ENCODE measurements around the gene ACR. TPM values are rescaled to one million over a fixed set of nuclear protein-coding genes. Genes with fewer than 3 reads are reported as not detected.

ACR gene
- total RNA-seq, 1 experiment from 2014 or later, result 0.21 TPM

DNA sequence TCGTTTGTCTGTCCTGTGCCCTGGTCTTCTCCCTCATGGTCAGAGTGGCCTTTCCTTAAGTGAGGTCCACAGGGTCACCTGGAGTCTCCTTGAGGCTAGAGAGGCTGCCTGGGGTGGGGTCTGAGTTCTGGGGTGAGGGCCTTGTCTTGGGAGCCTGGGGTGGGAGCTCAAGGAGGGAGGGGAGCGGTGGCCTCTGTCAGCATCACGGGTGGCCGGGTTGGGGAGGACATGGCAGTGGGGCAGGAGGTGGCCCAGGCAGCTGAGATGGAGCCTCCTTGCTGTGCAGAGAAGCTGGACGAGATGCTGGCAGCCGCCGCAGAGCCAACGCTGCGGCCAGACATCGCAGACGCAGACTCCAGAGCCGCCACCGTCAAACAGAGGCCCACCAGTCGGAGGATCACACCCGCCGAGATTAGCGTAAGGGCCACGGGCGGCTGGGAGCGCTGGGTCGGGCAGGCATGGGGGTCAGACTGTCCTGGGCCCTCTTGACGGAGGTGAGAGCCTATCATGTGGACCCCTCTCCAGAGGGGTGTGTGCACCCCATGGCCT lies 23.3 kb upstream of the ACR start:
- intact Hi-C loops (cut with micrococcal nuclease; ENCODE audit: unreplicated experiment) (no loop called here), in situ Hi-C loops (cut with HindIII; ENCODE audit: low pct_unique_long_range_greater_than_20kb, low sequenced_read_pairs) (no loop called here)
- no peak for TF ChIP-seq TCF7L2 (IDR thresholded peaks at IDR 0.05; ENCODE audit: low read depth, low read length)
- no peak for TF ChIP-seq CTCF (IDR thresholded peaks at IDR 0.05)
- no peak for TF ChIP-seq SIN3A (IDR thresholded peaks at IDR 0.05; ENCODE audit: borderline replicate concordance, insufficient read depth, low read depth, low read length)
- TF ChIP-seq, protein P1, sequence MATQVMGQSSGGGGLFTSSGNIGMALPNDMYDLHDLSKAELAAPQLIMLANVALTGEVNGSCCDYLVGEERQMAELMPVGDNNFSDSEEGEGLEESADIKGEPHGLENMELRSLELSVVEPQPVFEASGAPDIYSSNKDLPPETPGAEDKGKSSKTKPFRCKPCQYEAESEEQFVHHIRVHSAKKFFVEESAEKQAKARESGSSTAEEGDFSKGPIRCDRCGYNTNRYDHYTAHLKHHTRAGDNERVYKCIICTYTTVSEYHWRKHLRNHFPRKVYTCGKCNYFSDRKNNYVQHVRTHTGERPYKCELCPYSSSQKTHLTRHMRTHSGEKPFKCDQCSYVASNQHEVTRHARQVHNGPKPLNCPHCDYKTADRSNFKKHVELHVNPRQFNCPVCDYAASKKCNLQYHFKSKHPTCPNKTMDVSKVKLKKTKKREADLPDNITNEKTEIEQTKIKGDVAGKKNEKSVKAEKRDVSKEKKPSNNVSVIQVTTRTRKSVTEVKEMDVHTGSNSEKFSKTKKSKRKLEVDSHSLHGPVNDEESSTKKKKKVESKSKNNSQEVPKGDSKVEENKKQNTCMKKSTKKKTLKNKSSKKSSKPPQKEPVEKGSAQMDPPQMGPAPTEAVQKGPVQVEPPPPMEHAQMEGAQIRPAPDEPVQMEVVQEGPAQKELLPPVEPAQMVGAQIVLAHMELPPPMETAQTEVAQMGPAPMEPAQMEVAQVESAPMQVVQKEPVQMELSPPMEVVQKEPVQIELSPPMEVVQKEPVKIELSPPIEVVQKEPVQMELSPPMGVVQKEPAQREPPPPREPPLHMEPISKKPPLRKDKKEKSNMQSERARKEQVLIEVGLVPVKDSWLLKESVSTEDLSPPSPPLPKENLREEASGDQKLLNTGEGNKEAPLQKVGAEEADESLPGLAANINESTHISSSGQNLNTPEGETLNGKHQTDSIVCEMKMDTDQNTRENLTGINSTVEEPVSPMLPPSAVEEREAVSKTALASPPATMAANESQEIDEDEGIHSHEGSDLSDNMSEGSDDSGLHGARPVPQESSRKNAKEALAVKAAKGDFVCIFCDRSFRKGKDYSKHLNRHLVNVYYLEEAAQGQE (IDR thresholded peaks at IDR 0.05; ENCODE audit: insufficient read depth in 1 of 2, low read depth in 2 of 2, low read length in 1 of 2), result no peak
- no peak for TF ChIP-seq POLR2AphosphoS5 (IDR thresholded peaks at IDR 0.05; ENCODE audit: low read depth, low read length)
- Histone ChIP-seq H3K36me3 (ENCODE audit: control insufficient read depth, insufficient read depth, low read length) (no peaks in the 10 kb centered on the region), H3K9me3 (ENCODE audit: control insufficient read depth, insufficient read depth, low read depth, low read length) (no peaks in the 10 kb centered on the region), H3K27me3 (ENCODE audit: control insufficient read depth, insufficient read depth, low read length) (no peaks in the 10 kb centered on the region), H3K27ac (ENCODE audit: low read length) (no peak overlapping the region), H3K4me3 (ENCODE audit: low read depth in 2 of 2, low read length in 2 of 2) (no peak overlapping the region), H3K4me1 (ENCODE audit: control insufficient read depth, insufficient read depth, low read length) (no peaks in the 10 kb centered on the region)
- ChIA-PET CTCF (no interaction called here), POLR2A (interaction anchor here (0.6 kb wide), 1 partner anchor 78 kb away, joined by 14 read pairs; no protein-coding TSS in a partner anchor)
- no TSS peak for BruUV-seq (replicated peaks)
- ATAC-seq (no peak), DNase-seq (ENCODE audit: low read depth, low spot score) (no peak)

GRCh38 chr22:50715250-50715649 lies 22.8 kb upstream of the ACR start:
- no peaks in the 10 kb centered on the region for H3K4me1 ChIP-seq (ENCODE audit: control insufficient read depth, insufficient read depth, low read length)
- POLR2A ChIA-PET, result interaction anchor here (0.6 kb wide), 1 partner anchor 78 kb away, joined by 14 read pairs; no protein-coding TSS in a partner anchor
- no peak for ATAC-seq
- no peak for DNase-seq (ENCODE audit: low read depth, low spot score)
- no peaks in the 10 kb centered on the region for H3K36me3 ChIP-seq (ENCODE audit: control insufficient read depth, insufficient read depth, low read length)
- H3K27me3 ChIP-seq (ENCODE audit: control insufficient read depth, insufficient read depth, low read length), result no peaks in the 10 kb centered on the region
- no peak overlapping the region for H3K27ac ChIP-seq (ENCODE audit: low read length)
- H3K9me3 ChIP-seq (ENCODE audit: control insufficient read depth, insufficient read depth, low read depth, low read length), result no peaks in the 10 kb centered on the region
- BruUV-seq (replicated peaks), result no TSS peak
- CTCF ChIA-PET, result no interaction called here
- no peak overlapping the region for H3K4me3 ChIP-seq (ENCODE audit: low read depth in 2 of 2, low read length in 2 of 2)
- intact Hi-C loops (cut with micrococcal nuclease; ENCODE audit: unreplicated experiment), result no loop called here
- TF ChIP-seq, protein P1 (IDR thresholded peaks at IDR 0.05; ENCODE audit: insufficient read depth in 1 of 2, low read depth in 2 of 2, low read length in 1 of 2), result no peak
- TF ChIP-seq TCF7L2 (IDR thresholded peaks at IDR 0.05; ENCODE audit: low read depth, low read length) (no peak), CTCF (IDR thresholded peaks at IDR 0.05) (no peak), POLR2AphosphoS5 (IDR thresholded peaks at IDR 0.05; ENCODE audit: low read depth, low read length) (no peak), SIN3A (IDR thresholded peaks at IDR 0.05; ENCODE audit: borderline replicate concordance, insufficient read depth, low read depth, low read length) (no peak)
- in situ Hi-C loops (cut with HindIII; ENCODE audit: low pct_unique_long_range_greater_than_20kb, low sequenced_read_pairs), result no loop called here

All from Panc1 (cell line).